GM23338 (cell line): ENCODE data around the gene KNG1. TPM values are rescaled to one million over a fixed set of nuclear protein-coding genes. Genes with fewer than 3 reads are reported as not detected.

Source experiments
- ATAC-seq: fragments of 200-7000 bp; cut with Tn5 transposase; 3 replicates; pipeline ENCODE4 v1.9.1; 2020
- DNase-seq: peaks from one replicate; pipeline ENCODE4 v3.0.0-alpha.2; 2015; ENCODE audit warnings: low spot score
- H2AFZ ChIP-seq: fragments of 200-600 bp; sonication (generic); 2 replicates; pipeline ENCODE4 v1.8.0; 2016; ENCODE audit warnings: antibody characterized with exemption, mild to moderate bottlenecking, moderate library complexity
- H3F3A ChIP-seq: fragments of 200-600 bp; sonication (generic); replicated peaks from 2 replicates; pipeline ENCODE4 v1.8.0; 2017; ENCODE audit warnings: antibody characterized with exemption, mixed run types, low read depth
- H3K27ac ChIP-seq: fragments of 200-600 bp; sonication (generic); 2 replicates; pipeline ENCODE4 v1.6.1; 2016; ENCODE audit warnings: low read depth
- H3K27me3 ChIP-seq: fragments of 200-600 bp; sonication (generic); 2 replicates; pipeline ENCODE4 v1.8.0; 2016; ENCODE audit warnings: mild to moderate bottlenecking, mixed run types, moderate library complexity; ENCODE audit not compliant: insufficient read depth
- H3K36me3 ChIP-seq: fragments of 200-600 bp; sonication (generic); 2 replicates; pipeline ENCODE4 v1.8.0; 2016; ENCODE audit warnings: mild to moderate bottlenecking; ENCODE audit not compliant: insufficient read depth
- H3K4me1 ChIP-seq: fragments of 200-600 bp; sonication (generic); 2 replicates; pipeline ENCODE4 v1.8.0; 2016; ENCODE audit warnings: mild to moderate bottlenecking, moderate library complexity; ENCODE audit not compliant: insufficient read depth
- H3K4me2 ChIP-seq: fragments of 200-600 bp; sonication (generic); 2 replicates; pipeline ENCODE4 v1.7.1; 2017; ENCODE audit warnings: mixed run types
- H3K4me3 ChIP-seq: fragments of 200-600 bp; sonication (generic); 2 replicates; pipeline ENCODE4 v1.6.1; 2016; ENCODE audit warnings: mixed run types
- H3K79me2 ChIP-seq: fragments of 200-600 bp; sonication (generic); replicated peaks from 2 replicates; pipeline ENCODE4 v1.8.0; 2017; ENCODE audit warnings: mild to moderate bottlenecking; ENCODE audit not compliant: insufficient read depth
- H3K9me2 ChIP-seq: fragments of 200-600 bp; sonication (generic); 2 replicates; pipeline ENCODE4 v1.8.0; 2017; ENCODE audit not compliant: insufficient read depth
- H4K20me1 ChIP-seq: fragments of 200-600 bp; sonication (generic); replicated peaks from 2 replicates; pipeline ENCODE4 v1.8.0; 2017; ENCODE audit warnings: mild to moderate bottlenecking; ENCODE audit not compliant: insufficient read depth
- H3K27ac Mint-ChIP-seq: 2 replicates; pipeline ENCODE4 v1.8.0; 2020; ENCODE audit warnings: inconsistent platforms, mild to moderate bottlenecking, moderate library complexity, mixed read lengths
- H3K27me3 Mint-ChIP-seq: 3 replicates; pipeline ENCODE4 v1.8.0; 2022; ENCODE audit warnings: low read depth, mild to moderate bottlenecking, moderate library complexity, mixed read lengths, inconsistent platforms; ENCODE audit not compliant: insufficient read depth, poor library complexity
- H3K36me3 Mint-ChIP-seq: 3 replicates; pipeline ENCODE4 v1.8.0; 2021; ENCODE audit warnings: low read depth, mild to moderate bottlenecking, inconsistent platforms, moderate library complexity, mixed read lengths
- H3K4me1 Mint-ChIP-seq: 3 replicates; pipeline ENCODE4 v1.8.0; 2020; ENCODE audit warnings: mild to moderate bottlenecking, inconsistent platforms, mixed read lengths
- H3K4me3 Mint-ChIP-seq: 3 replicates; pipeline ENCODE4 v1.8.0; 2021; ENCODE audit warnings: moderate library complexity, mild to moderate bottlenecking, inconsistent platforms, mixed read lengths
- H3K9me3 Mint-ChIP-seq: 3 replicates; pipeline ENCODE4 v1.8.0; 2020; ENCODE audit warnings: moderate library complexity, mild to moderate bottlenecking, inconsistent platforms, mixed read lengths
- ETS1 ChIP-seq: IDR thresholded peaks from 2 replicates; pipeline ENCODE4 v1.6.1; 2016; ENCODE audit warnings: antibody characterized with exemption
- EZH2phosphoT487 ChIP-seq: fragments of 200-600 bp; sonication (generic); IDR thresholded peaks from one replicate; pipeline ENCODE4 v1.8.1; 2018; ENCODE audit warnings: antibody characterized with exemption; ENCODE audit not compliant: unreplicated experiment
- POLR2AphosphoS5 ChIP-seq: IDR thresholded peaks from 2 replicates; pipeline ENCODE4 v1.6.1; 2016; ENCODE audit warnings: antibody characterized with exemption, low read depth
- STAT1 ChIP-seq: IDR thresholded peaks from one replicate; pipeline ENCODE4 v1.6.1; 2016; ENCODE audit warnings: antibody characterized with exemption; ENCODE audit not compliant: unreplicated experiment
- ZNF114 ChIP-seq: fragments of 250-450 bp; sonication (Bioruptor Pico); IDR thresholded peaks from 2 replicates; pipeline ENCODE4 v1.5.0; 2020; ENCODE audit warnings: mild to moderate bottlenecking, moderate library complexity
- ZNF331 ChIP-seq: fragments of 250-450 bp; sonication (Bioruptor Pico); IDR thresholded peaks from 2 replicates; pipeline ENCODE4 v1.5.0; 2020; ENCODE audit warnings: low read depth, mild to moderate bottlenecking, moderate library complexity
- polyA plus RNA-seq: library from polyadenylated mRNA; unstranded; fragments of >200 nt; fragmentation: Nextera tagmentation; extraction: Ambion mirVana; gene quantifications from 2 replicates; pipeline ENCODE4 v1.2.1, GENCODE V29; 2016
- total RNA-seq: library from RNA; depleted of rRNA; stranded (reverse); fragments of >200 nt; shearing (Covaris generic); gene quantifications from 2 replicates; pipeline ENCODE4 v1.2.3, GENCODE V29; 2014
- TF ChIP-seq, protein P1 (sequence below): fragments of 250-450 bp; sonication (Bioruptor Pico); IDR thresholded peaks from 2 replicates; pipeline ENCODE4 v1.5.0; 2020; ENCODE audit warnings: mild to moderate bottlenecking, moderate library complexity
- TF ChIP-seq, protein P2 (sequence below), 2 experiments: fragments of 200-600 bp in 1 of 2; sonication (generic) in 1 of 2; conservative IDR thresholded peaks; 2 replicates each; pipeline versions ENCODE4 v1.5.1 to v1.6.1; 2016 to 2017; ENCODE audit warnings: antibody characterized with exemption in 2 of 2, low read depth in 2 of 2, mild to moderate bottlenecking in 2 of 2, moderate library complexity in 1 of 2

Gene KNG1
- total and polyA plus RNA-seq, 2 experiments from 2014 or later: 0.49 TPM; not detected in 1

GRCh38 chr3:186670155-186670554, 47.0 kb upstream of the KNG1 start (continued):
- TF ChIP-seq, protein P1, sequence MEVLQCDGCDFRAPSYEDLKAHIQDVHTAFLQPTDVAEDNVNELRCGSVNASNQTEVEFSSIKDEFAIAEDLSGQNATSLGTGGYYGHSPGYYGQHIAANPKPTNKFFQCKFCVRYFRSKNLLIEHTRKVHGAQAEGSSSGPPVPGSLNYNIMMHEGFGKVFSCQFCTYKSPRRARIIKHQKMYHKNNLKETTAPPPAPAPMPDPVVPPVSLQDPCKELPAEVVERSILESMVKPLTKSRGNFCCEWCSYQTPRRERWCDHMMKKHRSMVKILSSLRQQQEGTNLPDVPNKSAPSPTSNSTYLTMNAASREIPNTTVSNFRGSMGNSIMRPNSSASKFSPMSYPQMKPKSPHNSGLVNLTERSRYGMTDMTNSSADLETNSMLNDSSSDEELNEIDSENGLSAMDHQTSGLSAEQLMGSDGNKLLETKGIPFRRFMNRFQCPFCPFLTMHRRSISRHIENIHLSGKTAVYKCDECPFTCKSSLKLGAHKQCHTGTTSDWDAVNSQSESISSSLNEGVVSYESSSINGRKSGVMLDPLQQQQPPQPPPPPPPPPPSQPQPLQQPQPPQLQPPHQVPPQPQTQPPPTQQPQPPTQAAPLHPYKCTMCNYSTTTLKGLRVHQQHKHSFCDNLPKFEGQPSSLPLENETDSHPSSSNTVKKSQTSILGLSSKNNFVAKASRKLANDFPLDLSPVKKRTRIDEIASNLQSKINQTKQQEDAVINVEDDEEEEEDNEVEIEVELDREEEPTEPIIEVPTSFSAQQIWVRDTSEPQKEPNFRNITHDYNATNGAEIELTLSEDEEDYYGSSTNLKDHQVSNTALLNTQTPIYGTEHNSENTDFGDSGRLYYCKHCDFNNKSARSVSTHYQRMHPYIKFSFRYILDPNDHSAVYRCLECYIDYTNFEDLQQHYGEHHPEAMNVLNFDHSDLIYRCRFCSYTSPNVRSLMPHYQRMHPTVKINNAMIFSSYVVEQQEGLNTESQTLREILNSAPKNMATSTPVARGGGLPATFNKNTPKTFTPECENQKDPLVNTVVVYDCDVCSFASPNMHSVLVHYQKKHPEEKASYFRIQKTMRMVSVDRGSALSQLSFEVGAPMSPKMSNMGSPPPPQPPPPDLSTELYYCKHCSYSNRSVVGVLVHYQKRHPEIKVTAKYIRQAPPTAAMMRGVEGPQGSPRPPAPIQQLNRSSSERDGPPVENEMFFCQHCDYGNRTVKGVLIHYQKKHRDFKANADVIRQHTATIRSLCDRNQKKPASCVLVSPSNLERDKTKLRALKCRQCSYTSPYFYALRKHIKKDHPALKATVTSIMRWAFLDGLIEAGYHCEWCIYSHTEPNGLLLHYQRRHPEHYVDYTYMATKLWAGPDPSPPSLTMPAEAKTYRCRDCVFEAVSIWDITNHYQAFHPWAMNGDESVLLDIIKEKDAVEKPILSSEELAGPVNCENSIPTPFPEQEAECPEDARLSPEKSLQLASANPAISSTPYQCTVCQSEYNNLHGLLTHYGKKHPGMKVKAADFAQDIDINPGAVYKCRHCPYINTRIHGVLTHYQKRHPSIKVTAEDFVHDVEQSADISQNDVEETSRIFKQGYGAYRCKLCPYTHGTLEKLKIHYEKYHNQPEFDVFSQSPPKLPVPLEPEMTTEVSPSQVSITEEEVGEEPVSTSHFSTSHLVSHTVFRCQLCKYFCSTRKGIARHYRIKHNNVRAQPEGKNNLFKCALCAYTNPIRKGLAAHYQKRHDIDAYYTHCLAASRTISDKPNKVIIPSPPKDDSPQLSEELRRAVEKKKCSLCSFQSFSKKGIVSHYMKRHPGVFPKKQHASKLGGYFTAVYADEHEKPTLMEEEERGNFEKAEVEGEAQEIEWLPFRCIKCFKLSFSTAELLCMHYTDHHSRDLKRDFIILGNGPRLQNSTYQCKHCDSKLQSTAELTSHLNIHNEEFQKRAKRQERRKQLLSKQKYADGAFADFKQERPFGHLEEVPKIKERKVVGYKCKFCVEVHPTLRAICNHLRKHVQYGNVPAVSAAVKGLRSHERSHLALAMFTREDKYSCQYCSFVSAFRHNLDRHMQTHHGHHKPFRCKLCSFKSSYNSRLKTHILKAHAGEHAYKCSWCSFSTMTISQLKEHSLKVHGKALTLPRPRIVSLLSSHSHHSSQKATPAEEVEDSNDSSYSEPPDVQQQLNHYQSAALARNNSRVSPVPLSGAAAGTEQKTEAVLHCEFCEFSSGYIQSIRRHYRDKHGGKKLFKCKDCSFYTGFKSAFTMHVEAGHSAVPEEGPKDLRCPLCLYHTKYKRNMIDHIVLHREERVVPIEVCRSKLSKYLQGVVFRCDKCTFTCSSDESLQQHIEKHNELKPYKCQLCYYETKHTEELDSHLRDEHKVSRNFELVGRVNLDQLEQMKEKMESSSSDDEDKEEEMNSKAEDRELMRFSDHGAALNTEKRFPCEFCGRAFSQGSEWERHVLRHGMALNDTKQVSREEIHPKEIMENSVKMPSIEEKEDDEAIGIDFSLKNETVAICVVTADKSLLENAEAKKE: no peak
- no peak for TF ChIP-seq STAT1
- TF ChIP-seq POLR2AphosphoS5: no peak
- TF ChIP-seq ZNF331: no peak
- TF ChIP-seq, protein P2, sequence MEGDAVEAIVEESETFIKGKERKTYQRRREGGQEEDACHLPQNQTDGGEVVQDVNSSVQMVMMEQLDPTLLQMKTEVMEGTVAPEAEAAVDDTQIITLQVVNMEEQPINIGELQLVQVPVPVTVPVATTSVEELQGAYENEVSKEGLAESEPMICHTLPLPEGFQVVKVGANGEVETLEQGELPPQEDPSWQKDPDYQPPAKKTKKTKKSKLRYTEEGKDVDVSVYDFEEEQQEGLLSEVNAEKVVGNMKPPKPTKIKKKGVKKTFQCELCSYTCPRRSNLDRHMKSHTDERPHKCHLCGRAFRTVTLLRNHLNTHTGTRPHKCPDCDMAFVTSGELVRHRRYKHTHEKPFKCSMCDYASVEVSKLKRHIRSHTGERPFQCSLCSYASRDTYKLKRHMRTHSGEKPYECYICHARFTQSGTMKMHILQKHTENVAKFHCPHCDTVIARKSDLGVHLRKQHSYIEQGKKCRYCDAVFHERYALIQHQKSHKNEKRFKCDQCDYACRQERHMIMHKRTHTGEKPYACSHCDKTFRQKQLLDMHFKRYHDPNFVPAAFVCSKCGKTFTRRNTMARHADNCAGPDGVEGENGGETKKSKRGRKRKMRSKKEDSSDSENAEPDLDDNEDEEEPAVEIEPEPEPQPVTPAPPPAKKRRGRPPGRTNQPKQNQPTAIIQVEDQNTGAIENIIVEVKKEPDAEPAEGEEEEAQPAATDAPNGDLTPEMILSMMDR (conservative IDR thresholded peaks at IDR 0.05; ENCODE audit: low read depth in 2 of 2): no peak

GRCh38 chr3:186671051-186671450, 46.1 kb upstream of the KNG1 start:
- ATAC-seq (no peak), DNase-seq (no peak)
- no peaks in the 10 kb centered on the region; the same call in 1 of the 2 replicates for H3K36me3 ChIP-seq
- no peaks in the 10 kb centered on the region for H4K20me1 ChIP-seq
- H3F3A ChIP-seq: no peaks in the 10 kb centered on the region
- no peak overlapping the region for H3K27ac ChIP-seq
- no peak overlapping the region for H3K4me2 ChIP-seq
- no peaks in the 10 kb centered on the region for H3K79me2 ChIP-seq
- Mint-ChIP-seq H3K9me3 (no peaks in the 10 kb centered on the region; the same call in 2 of the 3 replicates), H3K27ac (no peak overlapping the region), H3K36me3 (no peaks in the 10 kb centered on the region), H3K4me1 (peaks cover 9% of the 10 kb centered on the region), H3K4me3 (no peak overlapping the region), H3K27me3 (peaks cover 5% of the 10 kb centered on the region)
- H3K4me1 ChIP-seq: peaks cover 6% of the 10 kb centered on the region
- peaks cover 27% of the 10 kb centered on the region for H3K9me2 ChIP-seq
- no peak overlapping the region for H3K4me3 ChIP-seq
- no peaks in the 10 kb centered on the region for H3K27me3 ChIP-seq
- no peak overlapping the region for H2AFZ ChIP-seq
- TF ChIP-seq ETS1 (no peak), STAT1 (no peak), POLR2AphosphoS5 (no peak), ZNF114 (CRISPR knock-in tag) (no peak), EZH2phosphoT487 (no peak)
